IMR-90 (cell line): ENCODE data around the gene CDH23.

Source experiments
- FOS ChIP-seq: fragments of 150-350 bp; IDR thresholded peaks from 2 replicates; pipeline ENCODE4 v1.6.1; 2016; ENCODE audit warnings: low read depth, low read length
- TF ChIP-seq, protein P1 (sequence below): conservative IDR thresholded peaks from 2 replicates; pipeline ENCODE4 v1.5.1; 2012; ENCODE audit warnings: mild to moderate bottlenecking, low read depth, low read length, improper control_type of control experiment

DNA sequence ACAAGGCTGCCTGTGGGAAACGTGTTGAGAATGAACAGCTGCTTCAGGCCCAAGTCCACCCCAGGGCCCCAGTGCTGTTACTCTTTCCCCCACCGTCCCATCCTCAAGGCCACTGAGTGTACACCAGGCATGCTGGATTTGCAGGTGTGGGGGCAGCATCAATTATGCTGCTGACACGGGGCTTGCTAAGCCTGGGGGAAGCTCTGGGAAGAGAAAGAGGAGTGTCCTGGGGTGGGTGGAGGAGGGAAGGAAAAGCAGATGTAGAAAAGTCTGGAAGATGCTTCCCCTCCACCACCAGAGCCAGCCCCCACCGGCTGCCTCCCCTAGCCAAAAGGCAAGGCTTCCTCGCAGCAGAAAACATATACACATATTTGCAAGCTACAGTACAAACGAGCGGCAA lies 153.9 kb downstream of the CDH23 start:
- TF ChIP-seq, protein P1, sequence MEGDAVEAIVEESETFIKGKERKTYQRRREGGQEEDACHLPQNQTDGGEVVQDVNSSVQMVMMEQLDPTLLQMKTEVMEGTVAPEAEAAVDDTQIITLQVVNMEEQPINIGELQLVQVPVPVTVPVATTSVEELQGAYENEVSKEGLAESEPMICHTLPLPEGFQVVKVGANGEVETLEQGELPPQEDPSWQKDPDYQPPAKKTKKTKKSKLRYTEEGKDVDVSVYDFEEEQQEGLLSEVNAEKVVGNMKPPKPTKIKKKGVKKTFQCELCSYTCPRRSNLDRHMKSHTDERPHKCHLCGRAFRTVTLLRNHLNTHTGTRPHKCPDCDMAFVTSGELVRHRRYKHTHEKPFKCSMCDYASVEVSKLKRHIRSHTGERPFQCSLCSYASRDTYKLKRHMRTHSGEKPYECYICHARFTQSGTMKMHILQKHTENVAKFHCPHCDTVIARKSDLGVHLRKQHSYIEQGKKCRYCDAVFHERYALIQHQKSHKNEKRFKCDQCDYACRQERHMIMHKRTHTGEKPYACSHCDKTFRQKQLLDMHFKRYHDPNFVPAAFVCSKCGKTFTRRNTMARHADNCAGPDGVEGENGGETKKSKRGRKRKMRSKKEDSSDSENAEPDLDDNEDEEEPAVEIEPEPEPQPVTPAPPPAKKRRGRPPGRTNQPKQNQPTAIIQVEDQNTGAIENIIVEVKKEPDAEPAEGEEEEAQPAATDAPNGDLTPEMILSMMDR, result no peak
- TF ChIP-seq FOS, result no peak
